Measurements from ENCODE around the gene RNASE12. TPM values are rescaled to one million over a fixed set of nuclear protein-coding genes. Genes with fewer than 3 reads are reported as not detected.

The RNASE12 gene
- total and polyA plus RNA-seq, 9 of the 15 experiments (the other 6 are each of a cell fraction or from before 2014, with no cell fraction given), result 0.24 TPM; not detected in 8

- TF ChIP-seq, protein P1, sequence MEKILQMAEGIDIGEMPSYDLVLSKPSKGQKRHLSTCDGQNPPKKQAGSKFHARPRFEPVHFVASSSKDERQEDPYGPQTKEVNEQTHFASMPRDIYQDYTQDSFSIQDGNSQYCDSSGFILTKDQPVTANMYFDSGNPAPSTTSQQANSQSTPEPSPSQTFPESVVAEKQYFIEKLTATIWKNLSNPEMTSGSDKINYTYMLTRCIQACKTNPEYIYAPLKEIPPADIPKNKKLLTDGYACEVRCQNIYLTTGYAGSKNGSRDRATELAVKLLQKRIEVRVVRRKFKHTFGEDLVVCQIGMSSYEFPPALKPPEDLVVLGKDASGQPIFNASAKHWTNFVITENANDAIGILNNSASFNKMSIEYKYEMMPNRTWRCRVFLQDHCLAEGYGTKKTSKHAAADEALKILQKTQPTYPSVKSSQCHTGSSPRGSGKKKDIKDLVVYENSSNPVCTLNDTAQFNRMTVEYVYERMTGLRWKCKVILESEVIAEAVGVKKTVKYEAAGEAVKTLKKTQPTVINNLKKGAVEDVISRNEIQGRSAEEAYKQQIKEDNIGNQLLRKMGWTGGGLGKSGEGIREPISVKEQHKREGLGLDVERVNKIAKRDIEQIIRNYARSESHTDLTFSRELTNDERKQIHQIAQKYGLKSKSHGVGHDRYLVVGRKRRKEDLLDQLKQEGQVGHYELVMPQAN (IDR thresholded peaks at IDR 0.05; ENCODE audit: borderline replicate concordance), result no peak
- no peaks in the 10 kb centered on the region for H3K9me3 ChIP-seq (replicated peaks; ENCODE audit: control insufficient read depth, insufficient read depth, low read depth, low read length)
- H3K79me2 ChIP-seq (ENCODE audit: control insufficient read depth, insufficient read depth, low read length), result no peaks in the 10 kb centered on the region
- FAIRE-seq (no peak), DNase-seq (ENCODE audit: extremely low read depth in 1 of 4, low spot score in 3 of 4) (no peak), ATAC-seq (peak; percentile 14)
- H3K9me1 ChIP-seq (ENCODE audit: control insufficient read depth, insufficient read depth, low read length), result no peaks in the 10 kb centered on the region
- intact Hi-C loops (cut with micrococcal nuclease), result loop anchor here (2.0 kb wide), 1 partner anchor 50 kb away; no protein-coding TSS in a partner anchor
- in situ Hi-C loops (cut with MboI), result loop anchor here (5.0 kb wide), 1 partner anchor 50 kb away; the partner anchor contains the start of gene RNASE4
- H3K4me2 ChIP-seq (ENCODE audit: insufficient read depth, low read length), result peak overlapping the region; percentile 78
- H2AFZ ChIP-seq (ENCODE audit: low read depth, low read length), result peak overlapping the region; percentile 58; the same call in 1 of the 2 replicates
- H3K27ac ChIP-seq (ENCODE audit: extremely low read depth, low read depth, low read length), result no peak overlapping the region
- CTCF ChIA-PET (ENCODE audit: low intra/inter-chr PET ratio), result no interaction called here
- H3K4me3 ChIP-seq, result peak overlapping the region; percentile 40
- BruUV-seq (replicated peaks), result no TSS peak
- peaks cover 6% of the 10 kb centered on the region; the same call in 1 of the 2 replicates for H4K20me1 ChIP-seq (replicated peaks; ENCODE audit: control insufficient read depth, insufficient read depth, low read length)
- POLR2A ChIA-PET, result no interaction called here
- H3K4me1 ChIP-seq (replicated peaks in 1 of 2; ENCODE audit: control insufficient read depth in 2 of 2, insufficient read depth in 2 of 2, low read length in 2 of 2), result peaks cover 5 to 7% of the 10 kb centered on the region in 2 experiments; a peak in 4 of 5 replicates
- peak overlapping the region in 1 of 2 experiments; percentile 79; a peak in 1 of 4 replicates for H3K9ac ChIP-seq (ENCODE audit: insufficient read depth in 1 of 2, low read depth in 2 of 2, low read length in 2 of 2)
- peaks cover 4 to 5% of the 10 kb centered on the region in 2 experiments; a peak in 2 of 5 replicates for H3K27me3 ChIP-seq (ENCODE audit: control insufficient read depth in 2 of 2, insufficient read depth in 2 of 2, low read length in 2 of 2)
- no peaks in the 10 kb centered on the region for H3K36me3 ChIP-seq (ENCODE audit: control insufficient read depth, insufficient read depth, low read length)
- 0% methylated on average over 19 of the region's 19 CpGs for WGBS (ENCODE audit: insufficient coverage, low coverage, missing lambda C conversion rate)
These were observed 41.3 kb upstream of the RNASE12 start for GRCh38 chr14:20632448-20632830.

DNA sequence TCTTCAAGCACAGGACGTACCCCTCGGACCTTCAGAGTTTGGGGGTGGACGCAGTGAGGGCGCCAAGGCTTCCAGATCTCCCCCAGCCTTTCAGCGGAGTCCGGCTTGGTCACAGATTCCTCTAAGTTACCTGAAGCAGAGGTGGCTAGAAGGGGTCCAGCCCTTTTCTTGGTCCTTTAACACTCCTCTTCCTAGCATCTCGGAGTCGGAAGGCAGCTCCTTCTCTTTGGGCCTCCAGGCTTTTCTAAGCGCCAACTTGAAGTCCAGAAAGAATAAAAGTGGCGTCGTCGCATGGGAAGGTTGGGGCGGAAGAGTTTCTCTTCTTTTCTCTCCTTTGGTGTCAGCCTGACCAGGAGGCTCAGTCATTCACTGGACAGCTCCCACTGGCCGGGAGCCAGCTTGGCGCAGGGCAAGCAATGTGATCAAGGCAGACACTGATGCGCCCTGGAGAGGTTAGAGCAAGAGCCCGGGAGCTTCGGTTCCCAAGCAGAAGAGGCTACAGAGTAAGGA, 40.8 kb upstream of the RNASE12 start:
- intact Hi-C loops (cut with micrococcal nuclease), result loop anchor here (2.0 kb wide), 1 partner anchor 51 kb away; no protein-coding TSS in a partner anchor
- Histone ChIP-seq H3K9ac (ENCODE audit: insufficient read depth in 1 of 2, low read depth in 2 of 2, low read length in 2 of 2) (peak overlapping the region in 1 of 2 experiments; percentile 90; a peak in 3 of 4 replicates), H3K79me2 (ENCODE audit: control insufficient read depth, insufficient read depth, low read length) (no peaks in the 10 kb centered on the region), H3K9me1 (ENCODE audit: control insufficient read depth, insufficient read depth, low read length) (no peaks in the 10 kb centered on the region), H3K9me3 (replicated peaks; ENCODE audit: control insufficient read depth, insufficient read depth, low read depth, low read length) (no peaks in the 10 kb centered on the region), H3K27me3 (ENCODE audit: control insufficient read depth in 2 of 2, insufficient read depth in 2 of 2, low read length in 2 of 2) (peaks cover 4 to 5% of the 10 kb centered on the region in 2 experiments; a peak in 2 of 5 replicates), H3K27ac (ENCODE audit: extremely low read depth, low read depth, low read length) (no peak overlapping the region), H3K4me1 (replicated peaks in 1 of 2; ENCODE audit: control insufficient read depth in 2 of 2, insufficient read depth in 2 of 2, low read length in 2 of 2) (peaks cover 5 to 7% of the 10 kb centered on the region in 2 experiments; a peak in 4 of 5 replicates), H4K20me1 (replicated peaks; ENCODE audit: control insufficient read depth, insufficient read depth, low read length) (peaks cover 6% of the 10 kb centered on the region; the same call in 1 of the 2 replicates), H3K4me2 (ENCODE audit: insufficient read depth, low read length) (peak overlapping the region; percentile 78), H3K36me3 (ENCODE audit: control insufficient read depth, insufficient read depth, low read length) (no peaks in the 10 kb centered on the region), H2AFZ (ENCODE audit: low read depth, low read length) (peak overlapping the region; percentile 63), H3K4me3 (peak overlapping the region; percentile 40)
- ATAC-seq (peak; percentile 73), FAIRE-seq (no peak), DNase-seq (ENCODE audit: extremely low read depth in 1 of 4, low spot score in 3 of 4) (peak; percentile 27 to 70 (median 36))
- in situ Hi-C loops (cut with MboI), result loop anchor here (5.0 kb wide), 1 partner anchor 50 kb away; the partner anchor contains the start of gene RNASE4
- WGBS (ENCODE audit: insufficient coverage, low coverage, missing lambda C conversion rate), result 5% methylated on average over 16 of the region's 18 CpGs
- no TSS peak for BruUV-seq (replicated peaks)
- ChIA-PET CTCF (ENCODE audit: low intra/inter-chr PET ratio) (no interaction called here), POLR2A (interaction anchor here (2.4 kb wide), 1 partner anchor 50 kb away, joined by 6 read pairs; no protein-coding TSS in a partner anchor)
- TF ChIP-seq EHMT2 (IDR thresholded peaks at IDR 0.05) (peak; percentile 58; the same call in 1 of the 2 replicates), MIER1 (IDR thresholded peaks at IDR 0.05; ENCODE audit: low read depth) (peak; percentile 61; the same call in 1 of the 2 replicates)

All from K562 (cell line).